Astrocyte of the hippocampus (primary cell): ENCODE data around the gene ATG16L2.

Experiments
- DNase-seq: peaks from one replicate; pipeline ENCODE4 v3.0.0; 2011; ENCODE audit warnings: low read depth, low spot score

Gene ATG16L2

DNA sequence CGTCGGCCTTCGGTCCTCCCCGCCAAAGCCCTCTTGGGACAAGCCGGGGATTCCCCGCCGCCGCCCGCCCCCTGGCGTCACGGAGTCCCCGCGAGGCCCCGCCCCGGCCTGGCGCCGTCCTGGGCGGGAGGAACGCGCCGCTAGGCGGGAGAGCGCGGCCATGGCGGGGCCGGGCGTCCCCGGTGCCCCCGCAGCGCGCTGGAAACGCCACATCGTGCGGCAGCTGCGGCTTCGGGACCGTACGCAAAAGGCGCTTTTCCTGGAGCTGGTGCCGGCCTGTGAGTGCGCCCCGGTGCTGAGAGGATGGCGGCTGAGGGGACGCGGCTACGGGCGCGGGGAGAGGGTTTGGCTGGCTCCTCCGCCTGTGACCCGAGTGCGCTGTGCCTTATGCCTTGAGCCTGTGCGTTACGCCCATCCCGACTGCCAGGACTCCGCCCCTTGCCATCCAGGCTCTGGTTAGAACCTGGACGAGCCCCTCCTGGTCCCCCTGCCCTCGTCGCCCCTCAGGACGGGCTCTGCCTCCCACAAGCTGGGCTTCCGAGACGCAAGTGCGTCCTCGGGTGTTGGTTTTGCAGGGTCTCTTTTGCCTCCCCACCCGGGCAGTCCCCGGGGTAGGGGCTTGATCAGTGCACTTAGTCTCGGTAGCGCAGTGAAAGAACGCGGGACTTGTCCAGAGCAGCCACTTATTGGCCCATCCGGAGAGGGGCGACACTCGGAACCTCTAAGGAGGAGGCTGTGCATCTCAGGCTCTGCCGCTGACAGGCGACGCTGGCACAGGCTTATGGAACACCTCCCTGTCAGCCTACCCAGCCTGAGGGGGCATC is at the start of gene ATG16L2:
ATG16L2 (plus strand) TSS at position 126 of the 824 bp plus-strand sequence; CDS start at position 161, 35 bp downstream.
- peak; percentile 96 for DNase-seq

- no peak for DNase-seq
These were observed 49.7 kb upstream of the ATG16L2 start for GRCh38 chr11:72764503-72764902.

GRCh38 chr11:72766152-72766902 is 47.9 kb upstream of the ATG16L2 start:
- DNase-seq: no peak

DNA sequence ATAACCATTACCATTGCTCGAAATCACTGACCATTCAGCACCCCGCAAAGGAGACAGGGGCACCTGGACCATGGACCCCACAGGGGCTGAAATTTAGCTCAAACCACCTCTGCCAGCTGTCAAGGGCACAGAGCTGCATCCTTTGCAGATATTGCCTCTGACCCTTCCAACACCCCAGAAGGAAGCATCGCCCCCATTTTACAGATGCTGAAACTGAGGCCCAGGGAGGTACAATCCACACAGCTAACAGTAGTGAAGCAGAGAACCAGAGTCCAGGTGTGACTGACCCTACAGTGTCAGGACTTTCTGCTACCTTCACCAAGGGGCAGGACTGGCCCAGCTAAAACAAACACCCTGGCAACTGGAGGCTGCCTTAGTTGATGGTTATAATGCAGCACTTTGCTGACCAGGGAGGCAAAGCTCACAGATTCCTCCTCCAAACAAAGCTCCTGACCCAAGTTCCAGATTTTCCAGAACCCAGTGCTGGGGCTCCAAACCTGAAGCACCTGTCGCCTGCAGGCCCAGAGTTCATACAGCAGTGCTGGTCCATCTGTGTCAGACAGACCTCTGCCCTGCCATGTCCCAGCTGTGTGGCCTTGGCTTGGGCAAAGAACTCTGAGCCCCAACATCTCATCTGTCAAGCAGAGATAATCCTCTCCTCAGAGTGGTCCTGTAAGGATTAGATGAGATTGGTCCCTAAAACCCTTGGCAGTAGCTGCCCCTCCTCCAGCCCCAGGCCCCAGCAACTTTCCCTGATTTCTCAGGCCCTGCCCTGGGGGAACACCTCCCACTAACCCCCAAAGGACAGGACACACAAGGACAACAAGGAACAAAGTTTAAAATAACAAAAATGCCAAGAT is 46.8 kb upstream of the ATG16L2 start:
- DNase-seq: no peak

DNA sequence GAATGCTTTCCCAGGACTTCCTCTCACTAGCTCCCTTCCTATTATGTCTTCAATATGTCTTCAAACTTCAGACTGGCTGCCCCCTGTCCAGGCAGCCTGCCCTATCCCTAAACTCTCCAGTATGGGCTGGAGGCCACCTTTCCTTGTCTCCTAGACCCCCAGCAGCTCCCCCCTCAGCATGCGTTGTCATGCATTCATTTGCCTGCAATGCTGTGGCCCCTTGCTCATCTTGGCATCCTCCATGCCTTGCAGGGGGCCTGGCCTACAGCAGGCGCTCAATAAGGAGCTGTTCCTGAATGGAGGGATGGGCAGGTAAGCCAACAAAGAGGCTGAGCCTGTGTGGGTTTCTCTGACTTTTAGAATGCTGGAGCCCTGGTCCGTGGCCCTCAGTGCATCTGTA is 45.6 kb upstream of the ATG16L2 start:
- no peak for DNase-seq

DNA sequence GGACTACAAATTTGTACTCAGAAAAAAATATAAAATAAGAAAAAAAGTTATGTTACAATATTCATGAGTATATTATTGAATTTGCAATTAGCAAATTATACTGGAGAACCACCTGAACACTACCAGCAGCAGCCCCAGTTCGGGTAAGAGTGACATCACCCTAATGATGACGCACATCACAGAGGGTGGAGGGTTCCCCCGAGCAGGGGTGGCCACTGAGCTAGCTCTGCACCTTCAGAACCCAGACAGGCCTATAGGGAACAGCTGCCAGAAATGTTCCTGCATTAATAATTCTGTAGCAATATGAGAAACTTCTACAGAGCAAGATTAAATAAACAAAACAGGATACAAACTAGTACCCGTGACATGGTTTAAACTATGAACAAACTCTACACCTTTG is 44.5 kb upstream of the ATG16L2 start:
- no peak for DNase-seq

GRCh38 chr11:72770799-72771198 is 43.4 kb upstream of the ATG16L2 start:
- no peak for DNase-seq

GRCh38 chr11:72771507-72771906 is 42.7 kb upstream of the ATG16L2 start:
- DNase-seq: peak; percentile 78

GRCh38 chr11:72772059-72772458 is 42.2 kb upstream of the ATG16L2 start:
- no peak for DNase-seq

DNA sequence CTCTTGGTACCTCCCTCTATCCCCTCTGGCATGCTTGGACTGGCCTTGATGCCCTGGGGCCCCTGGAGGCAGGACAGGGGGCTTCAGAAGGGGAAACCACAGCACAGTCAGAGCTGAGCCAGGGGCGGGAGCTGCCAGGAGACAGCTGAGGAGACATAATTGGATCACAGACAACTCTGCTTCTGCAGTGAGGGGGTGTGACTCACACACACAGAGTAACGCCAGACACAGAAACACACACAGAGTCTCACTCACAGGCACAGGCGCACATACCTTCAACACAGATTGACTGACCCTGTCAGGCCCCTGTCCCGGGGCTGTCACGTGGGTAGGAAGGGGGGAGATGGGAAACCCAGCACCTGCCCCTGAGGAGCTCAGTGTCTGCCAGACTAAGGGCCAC is 40.9 kb upstream of the ATG16L2 start:
- DNase-seq: peak; percentile 90

- no peak for DNase-seq
These were observed 40.5 kb upstream of the ATG16L2 start for GRCh38 chr11:72773696-72774095.

- DNase-seq: no peak
These were observed 39.7 kb upstream of the ATG16L2 start for GRCh38 chr11:72774499-72774898.

- no peak for DNase-seq
These were observed 38.7 kb upstream of the ATG16L2 start for GRCh38 chr11:72775288-72776110.

DNA sequence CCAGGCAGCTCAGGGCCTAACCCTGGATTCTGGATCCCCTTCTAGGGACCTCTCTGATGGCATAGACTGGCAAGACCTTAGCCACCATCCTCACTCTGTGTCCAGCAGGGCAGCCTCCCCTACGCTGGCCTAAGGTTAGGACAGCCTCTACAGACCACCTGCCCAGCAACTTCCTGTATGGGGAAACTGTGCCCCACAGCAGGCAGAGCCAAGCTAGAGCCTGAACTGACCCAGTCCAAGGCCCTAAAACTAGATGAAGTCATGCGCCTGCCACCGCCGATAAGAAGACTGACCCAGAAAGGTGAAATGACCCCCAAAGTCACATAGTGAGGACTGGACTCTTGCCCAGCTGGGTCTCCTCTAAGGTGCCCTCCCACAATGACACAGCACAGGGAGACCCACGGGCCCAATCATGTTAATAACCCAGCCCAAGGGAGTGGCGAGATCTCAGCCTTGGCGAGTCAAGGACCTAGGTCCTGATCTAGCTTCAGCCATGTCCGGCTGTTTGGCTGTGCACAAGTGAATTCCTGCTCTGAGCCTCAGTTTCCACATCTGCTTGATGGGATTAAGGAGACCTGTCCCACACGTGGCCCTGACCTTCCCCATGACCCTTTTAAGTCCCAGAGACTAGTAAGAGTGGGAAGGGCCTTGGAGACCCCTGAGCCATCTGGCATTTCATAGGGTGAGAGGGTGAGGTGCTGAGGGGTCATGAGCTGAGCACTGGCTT is 37.9 kb upstream of the ATG16L2 start:
- no peak for DNase-seq

- DNase-seq: no peak
These were observed 37.1 kb upstream of the ATG16L2 start for GRCh38 chr11:72776844-72777754.

DNA sequence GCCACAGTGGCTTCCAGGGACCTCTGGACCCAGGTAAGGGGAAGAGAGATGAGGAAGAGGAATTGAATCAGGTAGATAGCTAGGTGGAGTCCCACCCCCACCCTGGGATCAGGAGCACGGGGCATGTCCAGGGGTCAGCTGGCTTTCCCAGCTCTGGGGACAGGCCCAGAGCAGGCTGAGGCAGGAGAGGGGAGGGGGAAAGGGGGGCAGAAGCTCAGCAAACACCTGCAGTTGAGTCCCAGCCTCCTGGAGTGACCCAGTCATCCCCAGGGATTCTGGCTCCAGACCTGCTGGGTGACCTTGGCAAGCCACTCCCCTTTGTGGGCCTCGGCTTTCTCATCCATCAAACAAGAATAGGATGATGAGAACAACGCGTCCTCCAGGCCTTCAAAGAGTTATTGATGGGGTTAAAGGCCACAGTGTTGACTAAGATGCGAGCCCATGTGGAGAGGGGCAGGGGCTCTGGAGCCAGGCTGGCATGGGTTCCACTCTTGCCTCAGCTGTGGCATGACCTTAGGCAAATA is 36.4 kb upstream of the ATG16L2 start:
- no peak for DNase-seq

GRCh38 chr11:72778535-72779494 is 35.4 kb upstream of the ATG16L2 start:
- no peak for DNase-seq
